Fibroblast of lung (primary cell): ENCODE results near the gene FBLN2. TPM values are rescaled to one million over a fixed set of nuclear protein-coding genes. Genes with fewer than 3 reads are reported as not detected.

Experiments
- DNase-seq, 2 donors: peaks; one replicate each; pipeline versions ENCODE4 v3.0.0 to v3.0.0-alpha.2; 2010; ENCODE audit warnings: low read depth in 2 of 2
- H2AFZ ChIP-seq: 2 replicates; pipeline ENCODE4 v1.5.1; 2012; ENCODE audit warnings: low read length, control low read depth, inconsistent platforms
- H3K27ac ChIP-seq: 2 replicates; pipeline ENCODE4 v1.5.1; 2011; ENCODE audit warnings: low read length, control low read depth; ENCODE audit not compliant: insufficient read depth
- H3K27me3 ChIP-seq: 2 replicates; pipeline ENCODE4 v1.5.1; 2011; ENCODE audit warnings: mild to moderate bottlenecking, low read length; ENCODE audit not compliant: control insufficient read depth, insufficient read depth
- H3K36me3 ChIP-seq: 2 replicates; pipeline ENCODE4 v1.5.1; 2011; ENCODE audit warnings: low read length; ENCODE audit not compliant: control insufficient read depth, insufficient read depth
- H3K4me1 ChIP-seq: 2 replicates; pipeline ENCODE4 v1.5.1; 2011; ENCODE audit warnings: low read length; ENCODE audit not compliant: control insufficient read depth, insufficient read depth; ENCODE audit errors: extremely low read depth
- H3K4me2 ChIP-seq: 2 replicates; pipeline ENCODE4 v1.5.1; 2011; ENCODE audit warnings: low read length, control low read depth; ENCODE audit not compliant: insufficient read depth; ENCODE audit errors: extremely low read depth
- H3K4me3 ChIP-seq, 4 experiments: fragments of 200-600 bp in 1 of 4; sonication (generic) in 1 of 4; replicated peaks in 1 of 4; 2 replicates each; pipeline ENCODE4 v1.5.1; 2011 to 2016; ENCODE audit warnings: low read length in 4 of 4, low read depth in 3 of 4, mild to moderate bottlenecking in 3 of 4, control low read depth in 2 of 4, inconsistent platforms in 1 of 4, mixed read lengths in 1 of 4; ENCODE audit not compliant: insufficient read depth in 1 of 4; ENCODE audit errors: control extremely low read depth in 1 of 4
- H3K79me2 ChIP-seq: 2 replicates; pipeline ENCODE4 v1.5.1; 2012; ENCODE audit warnings: mild to moderate bottlenecking, low read length, inconsistent platforms; ENCODE audit not compliant: control insufficient read depth, insufficient read depth
- H3K9ac ChIP-seq: 2 replicates; pipeline ENCODE4 v1.5.1; 2011; ENCODE audit warnings: mild to moderate bottlenecking, low read length, control low read depth; ENCODE audit not compliant: insufficient read depth
- H3K9me3 ChIP-seq: 2 replicates; pipeline ENCODE4 v1.5.1; 2012; ENCODE audit warnings: low read depth, low read length; ENCODE audit not compliant: control insufficient read depth, insufficient read depth
- H4K20me1 ChIP-seq: 2 replicates; pipeline ENCODE4 v1.5.1; 2011; ENCODE audit warnings: low read length; ENCODE audit not compliant: control insufficient read depth, insufficient read depth; ENCODE audit errors: extremely low read depth
- CTCF ChIP-seq, 2 donors: IDR thresholded peaks in 1 of 2; conservative IDR thresholded peaks in 1 of 2; 1 replicate in 1 of 2; 2 replicates in 1 of 2; pipeline ENCODE4 v1.5.1; 2011 to 2012; ENCODE audit warnings: low read length in 2 of 2, control low read depth in 1 of 2, inconsistent platforms in 1 of 2, low read depth in 1 of 2, mild to moderate bottlenecking in 1 of 2
- EZH2 ChIP-seq: IDR thresholded peaks from 2 replicates; pipeline ENCODE4 v1.5.1; 2012; ENCODE audit warnings: low read length, control low read depth, mild to moderate bottlenecking; ENCODE audit errors: missing control alignments
- polyA plus RNA-seq, 2 donors: library from polyadenylated mRNA; depleted of rRNA in 1 of 2; stranded (reverse) in 1 of 2; unstranded in 1 of 2; fragments of >200 nt; gene quantifications; 2 replicates each; pipeline ENCODE4 v1.2.1, GENCODE V29; 2011 to 2012; ENCODE audit warnings: missing spikeins in 1 of 2
- total RNA-seq: library from RNA; depleted of rRNA; stranded (reverse); fragments of >200 nt; gene quantifications from 2 replicates; pipeline ENCODE4 v1.2.1, GENCODE V29; 2014

Gene FBLN2
- total and polyA plus RNA-seq, 2 donors (not counting 1 experiment from before 2014, with no cell fraction given) = 25.4 to 138 TPM

- no peaks in the 10 kb centered on the region for H3K4me1 ChIP-seq
- no peak for DNase-seq
- no peak overlapping the region for H3K27ac ChIP-seq
- H3K4me2 ChIP-seq = no peak overlapping the region
- H3K36me3 ChIP-seq = no peaks in the 10 kb centered on the region
- no peak for TF ChIP-seq CTCF (conservative IDR thresholded peaks at IDR 0.05 in 1 of 2, IDR thresholded peaks at IDR 0.05 in 1 of 2; ENCODE audit: low read depth in 1 of 2, low read length in 2 of 2)
- TF ChIP-seq EZH2 = no peak
- no peaks in the 10 kb centered on the region for H3K27me3 ChIP-seq
- H3K9ac ChIP-seq = no peak overlapping the region
- no peaks in the 10 kb centered on the region for H3K79me2 ChIP-seq
- no peaks in the 10 kb centered on the region for H3K9me3 ChIP-seq
- H4K20me1 ChIP-seq = no peaks in the 10 kb centered on the region
- H2AFZ ChIP-seq = no peak overlapping the region
- no peak overlapping the region for H3K4me3 ChIP-seq
These were observed 77.5 kb downstream of the FBLN2 start for GRCh38 chr3:13626396-13626795.

- TF ChIP-seq CTCF (conservative IDR thresholded peaks at IDR 0.05 in 1 of 2, IDR thresholded peaks at IDR 0.05 in 1 of 2; ENCODE audit: low read depth in 1 of 2, low read length in 2 of 2) = no peak
- no peak for TF ChIP-seq EZH2
- Histone ChIP-seq H3K79me2 (no peaks in the 10 kb centered on the region), H3K36me3 (no peaks in the 10 kb centered on the region), H3K9ac (no peak overlapping the region), H2AFZ (no peak overlapping the region), H3K4me3 (no peak overlapping the region), H3K4me2 (no peak overlapping the region), H3K27ac (no peak overlapping the region), H3K27me3 (no peaks in the 10 kb centered on the region), H3K4me1 (no peaks in the 10 kb centered on the region), H4K20me1 (no peaks in the 10 kb centered on the region), H3K9me3 (no peaks in the 10 kb centered on the region)
- no peak for DNase-seq
These were observed 78.1 kb downstream of the FBLN2 start for GRCh38 chr3:13626915-13627460.

GRCh38 chr3:13627681-13628080, 78.8 kb downstream of the FBLN2 start:
- Histone ChIP-seq H3K9me3 (no peaks in the 10 kb centered on the region), H3K27me3 (no peaks in the 10 kb centered on the region), H3K4me1 (no peaks in the 10 kb centered on the region), H3K36me3 (no peaks in the 10 kb centered on the region), H2AFZ (no peak overlapping the region), H3K27ac (no peak overlapping the region), H4K20me1 (no peaks in the 10 kb centered on the region), H3K9ac (no peak overlapping the region), H3K79me2 (no peaks in the 10 kb centered on the region), H3K4me3 (no peak overlapping the region), H3K4me2 (no peak overlapping the region)
- no peak for DNase-seq
- no peak for TF ChIP-seq CTCF (conservative IDR thresholded peaks at IDR 0.05 in 1 of 2, IDR thresholded peaks at IDR 0.05 in 1 of 2; ENCODE audit: low read depth in 1 of 2, low read length in 2 of 2)
- TF ChIP-seq EZH2 = no peak
